HL-60 (cell line): ENCODE data around the gene PDYN.

Source experiments
- CTCF ChIP-seq: IDR thresholded peaks from one replicate; pipeline ENCODE4 v1.5.1; 2011; ENCODE audit warnings: low read length, control low read depth, inconsistent platforms; ENCODE audit not compliant: insufficient read depth
- POLR2AphosphoS5 ChIP-seq: IDR thresholded peaks from 2 replicates; pipeline ENCODE4 v1.6.1; 2012; ENCODE audit warnings: low read depth
- SPI1 ChIP-seq: IDR thresholded peaks from 2 replicates; pipeline ENCODE4 v1.6.1; 2012; ENCODE audit warnings: low read depth, mild to moderate bottlenecking, borderline replicate concordance
- TF ChIP-seq, protein P1 (sequence below): IDR thresholded peaks from 2 replicates; pipeline ENCODE4 v1.6.1; 2012; ENCODE audit warnings: low read depth; ENCODE audit not compliant: insufficient replicate concordance

- TF ChIP-seq CTCF: no peak
- no peak for TF ChIP-seq SPI1
- TF ChIP-seq, protein P1, sequence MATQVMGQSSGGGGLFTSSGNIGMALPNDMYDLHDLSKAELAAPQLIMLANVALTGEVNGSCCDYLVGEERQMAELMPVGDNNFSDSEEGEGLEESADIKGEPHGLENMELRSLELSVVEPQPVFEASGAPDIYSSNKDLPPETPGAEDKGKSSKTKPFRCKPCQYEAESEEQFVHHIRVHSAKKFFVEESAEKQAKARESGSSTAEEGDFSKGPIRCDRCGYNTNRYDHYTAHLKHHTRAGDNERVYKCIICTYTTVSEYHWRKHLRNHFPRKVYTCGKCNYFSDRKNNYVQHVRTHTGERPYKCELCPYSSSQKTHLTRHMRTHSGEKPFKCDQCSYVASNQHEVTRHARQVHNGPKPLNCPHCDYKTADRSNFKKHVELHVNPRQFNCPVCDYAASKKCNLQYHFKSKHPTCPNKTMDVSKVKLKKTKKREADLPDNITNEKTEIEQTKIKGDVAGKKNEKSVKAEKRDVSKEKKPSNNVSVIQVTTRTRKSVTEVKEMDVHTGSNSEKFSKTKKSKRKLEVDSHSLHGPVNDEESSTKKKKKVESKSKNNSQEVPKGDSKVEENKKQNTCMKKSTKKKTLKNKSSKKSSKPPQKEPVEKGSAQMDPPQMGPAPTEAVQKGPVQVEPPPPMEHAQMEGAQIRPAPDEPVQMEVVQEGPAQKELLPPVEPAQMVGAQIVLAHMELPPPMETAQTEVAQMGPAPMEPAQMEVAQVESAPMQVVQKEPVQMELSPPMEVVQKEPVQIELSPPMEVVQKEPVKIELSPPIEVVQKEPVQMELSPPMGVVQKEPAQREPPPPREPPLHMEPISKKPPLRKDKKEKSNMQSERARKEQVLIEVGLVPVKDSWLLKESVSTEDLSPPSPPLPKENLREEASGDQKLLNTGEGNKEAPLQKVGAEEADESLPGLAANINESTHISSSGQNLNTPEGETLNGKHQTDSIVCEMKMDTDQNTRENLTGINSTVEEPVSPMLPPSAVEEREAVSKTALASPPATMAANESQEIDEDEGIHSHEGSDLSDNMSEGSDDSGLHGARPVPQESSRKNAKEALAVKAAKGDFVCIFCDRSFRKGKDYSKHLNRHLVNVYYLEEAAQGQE: no peak
- no peak for TF ChIP-seq POLR2AphosphoS5
Measured at GRCh38 chr20:1949347-1950100, 44.3 kb downstream of the PDYN start.
